GM12878 (cell line): ENCODE measurements around the gene MYO1D. TPM values are rescaled to one million over a fixed set of nuclear protein-coding genes. Genes with fewer than 3 reads are reported as not detected.

Experiments
- ATAC-seq: fragments of 200-7000 bp; cut with Tn5 transposase; 3 replicates; pipeline ENCODE4 v1.9.1; 2020; ENCODE audit warnings: mild to moderate bottlenecking, moderate library complexity
- BruUV-seq: library from RNA; stranded (reverse); fragments of 400-500 nt; replicated peaks from 2 replicates; lab custom pipeline; 2021; lab: Mats Ljungman, UMichigan
- CTCF ChIA-PET: fragments of 300-600 bp; sonication (Branson Sonifier 250); formaldehyde crosslinking; extraction: SDS; loops from one replicate; lab custom pipeline; 2021; ENCODE audit warnings: inconsistent platforms; lab: Yijun Ruan, JAX
- POLR2A ChIA-PET: fragments of 350-600 bp; formaldehyde crosslinking; extraction: SDS; loops from one replicate; lab custom pipeline; 2021; ENCODE audit warnings: inconsistent platforms; lab: Charles Lee
- RAD21 ChIA-PET: fragments of 300-600 bp; sonication (Branson Sonifier 250); formaldehyde crosslinking; loops from one replicate; lab custom pipeline; 2023; ENCODE audit warnings: antibody characterized with exemption; ENCODE audit not compliant: unreplicated experiment; lab: Charles Lee
- SMC1A ChIA-PET: fragments of 300-600 bp; sonication (Branson Sonifier 250); formaldehyde crosslinking; loops from one replicate; lab custom pipeline; 2023; ENCODE audit not compliant: unreplicated experiment, uncharacterized antibody; lab: Charles Lee
- DNase-seq: peaks from one replicate; pipeline ENCODE4 v3.0.0-alpha.2; 2011; ENCODE audit warnings: low read depth, low spot score
- FAIRE-seq: peaks from 3 replicates; lab custom pipeline; 2011; peaks lifted over from hg19 to GRCh38; lab: Jason Lieb, UNC
- H2AFZ ChIP-seq: 2 replicates; pipeline ENCODE4 v1.6.0; 2011; ENCODE audit warnings: low read depth, low read length, control low read depth; ENCODE audit not compliant: control insufficient read depth
- H3K27ac ChIP-seq: 2 replicates; pipeline ENCODE4 v1.5.1; 2011; ENCODE audit warnings: control low read depth; ENCODE audit not compliant: control insufficient read depth, insufficient read depth
- H3K27me3 ChIP-seq, 2 experiments: replicated peaks in 1 of 2; 2 replicates each; pipeline versions ENCODE4 v1.6.0 to v1.6.1; 2011; ENCODE audit warnings: low read length in 1 of 2; ENCODE audit not compliant: control insufficient read depth in 2 of 2, insufficient read depth in 2 of 2
- H3K36me3 ChIP-seq, 2 experiments: 2 replicates each; pipeline ENCODE4 v1.5.1; 2011; ENCODE audit warnings: low read length in 1 of 2; ENCODE audit not compliant: control insufficient read depth in 2 of 2, insufficient read depth in 2 of 2
- H3K4me1 ChIP-seq: 2 replicates; pipeline ENCODE4 v1.6.1; 2011; ENCODE audit warnings: mild to moderate bottlenecking, low read length, moderate library complexity, mixed read lengths; ENCODE audit not compliant: control insufficient read depth, insufficient read depth
- H3K4me2 ChIP-seq: 2 replicates; pipeline ENCODE4 v1.6.0; 2011; ENCODE audit warnings: control low read depth; ENCODE audit not compliant: control insufficient read depth, insufficient read depth
- H3K4me3 ChIP-seq: fragments of 200-600 bp; sonication (generic); 2 replicates; pipeline ENCODE4 v1.5.1; 2016
- H3K79me2 ChIP-seq: 2 replicates; pipeline ENCODE4 v1.6.0; 2011; ENCODE audit warnings: low read length; ENCODE audit not compliant: control insufficient read depth, insufficient read depth
- H3K9ac ChIP-seq: 2 replicates; pipeline ENCODE4 v1.8.0; 2011; ENCODE audit warnings: low read length, control low read depth, mixed read lengths; ENCODE audit not compliant: control insufficient read depth, insufficient read depth
- H3K9me3 ChIP-seq: replicated peaks from 3 replicates; pipeline ENCODE4 v1.5.1; 2011; ENCODE audit warnings: mild to moderate bottlenecking, low read length; ENCODE audit not compliant: control insufficient read depth, insufficient read depth
- H4K20me1 ChIP-seq: 2 replicates; pipeline ENCODE4 v1.6.0; 2011; ENCODE audit not compliant: control insufficient read depth, insufficient read depth
- BHLHE40 ChIP-seq, 2 experiments: fragments of 450-650 bp in 1 of 2; IDR thresholded peaks; 2 replicates each; pipeline ENCODE4 v1.6.1; 2011 to 2017; ENCODE audit warnings: low read depth in 2 of 2, borderline replicate concordance in 1 of 2, improper control_type of control experiment in 1 of 2, low read length in 1 of 2, mild to moderate bottlenecking in 1 of 2
- CHD1 ChIP-seq: IDR thresholded peaks from 2 replicates; pipeline ENCODE4 v1.6.1; 2012; ENCODE audit warnings: low read depth, low read length, improper control_type of control experiment
- MTA2 ChIP-seq: fragments of 450-650 bp; IDR thresholded peaks from 2 replicates; pipeline ENCODE4 v1.6.1; 2016; ENCODE audit warnings: low read depth, mild to moderate bottlenecking, moderate library complexity
- NFIC ChIP-seq: IDR thresholded peaks from 2 replicates; pipeline ENCODE4 v1.6.1; 2012; ENCODE audit warnings: low read depth, mild to moderate bottlenecking, inconsistent platforms, low read length, moderate library complexity
- RAD51 ChIP-seq: fragments of 450-650 bp; IDR thresholded peaks from 2 replicates; pipeline ENCODE4 v1.6.1; 2016; ENCODE audit warnings: moderate library complexity, mild to moderate bottlenecking, inconsistent platforms
- RFX5 ChIP-seq: IDR thresholded peaks from 2 replicates; pipeline ENCODE4 v1.6.1; 2011; ENCODE audit warnings: low read depth, low read length, improper control_type of control experiment
- RUNX3 ChIP-seq: IDR thresholded peaks from 2 replicates; pipeline ENCODE4 v1.6.1; 2012; ENCODE audit warnings: low read length, inconsistent platforms
- SMAD1 ChIP-seq: fragments of 450-650 bp; IDR thresholded peaks from 2 replicates; pipeline ENCODE4 v1.6.1; 2018; ENCODE audit warnings: mild to moderate bottlenecking, low read depth; ENCODE audit not compliant: partially characterized antibody
- SRF ChIP-seq, 2 experiments: IDR thresholded peaks; 2 replicates each; pipeline ENCODE4 v1.6.1; 2011; ENCODE audit warnings: low read depth in 2 of 2, low read length in 2 of 2, mild to moderate bottlenecking in 1 of 2, moderate library complexity in 1 of 2
- TCF7 ChIP-seq: IDR thresholded peaks from 2 replicates; pipeline ENCODE4 v1.6.1; 2014; ENCODE audit warnings: antibody characterized with exemption, borderline replicate concordance
- ZNF207 ChIP-seq: fragments of 450-650 bp; IDR thresholded peaks from 2 replicates; pipeline ENCODE4 v1.6.1; 2014; ENCODE audit warnings: antibody characterized with exemption, mild to moderate bottlenecking, borderline replicate concordance
- WGBS: methylation state at CpG from one replicate; pipeline ENCODE4 v1.1.6; 2016; ENCODE audit warnings: low lambda C conversion rate; ENCODE audit not compliant: insufficient replicate concordance, insufficient coverage; ENCODE audit errors: missing lambda C conversion rate; 5-methylcytosine and 5-hydroxymethylcytosine counted together
- in situ Hi-C: fragments of 300-500 bp; cut with MboI; formaldehyde crosslinking; loops from 9 replicates; pipeline ENCODE4 v1.14.3; 2018; ENCODE audit warnings: mixed read lengths
- intact Hi-C: fragments of 100-400 bp; cut with micrococcal nuclease; formaldehyde crosslinking; loops from one replicate; pipeline ENCODE4 v1.14.2; 2022; ENCODE audit not compliant: unreplicated experiment
- polyA plus RNA-seq, 11 experiments: library from polyadenylated mRNA; depleted of rRNA in 4 of 11; unstranded in 6 of 11; stranded (reverse) in 5 of 11; fragments of >200 nt; fragmentation: Nextera tagmentation in 4 of 11; fragmentation: Illumina TruSeq in 1 of 11; extraction: Ambion mirVana in 4 of 11; extraction: Trizol in 1 of 11; gene quantifications; 1 replicate in 1 of 11; 2 replicates in 10 of 11; pipeline versions ENCODE4 v1.2.1 to v1.2.3, GENCODE V29; 2011 to 2016; ENCODE audit warnings: inconsistent platforms in 2 of 11, missing spikeins in 2 of 11, low read depth in 1 of 11
- total RNA-seq, 4 experiments: library from RNA; depleted of rRNA in 3 of 4; stranded (reverse); fragments of >200 nt in 3 of 4; fragmentation: Illumina TruSeq in 1 of 4; extraction: Trizol in 1 of 4; gene quantifications; 2 replicates each; pipeline versions ENCODE4 v1.2.1 to v1.2.3, GENCODE V29; 2013 to 2021

Gene MYO1D
- total and polyA plus RNA-seq, 10 of the 15 experiments (the other 5 are each of a cell fraction or from before 2014, with no cell fraction given) = 1.8 to 37.7 (median 25.4) TPM

- H3K27me3 ChIP-seq = no peaks in the 10 kb centered on the region
- no peak overlapping the region for H3K27ac ChIP-seq
- no peak for DNase-seq
- no peak for FAIRE-seq
- RAD21 ChIA-PET = no interaction called here
- intact Hi-C loops = no loop called here
- no peaks in the 10 kb centered on the region for H3K36me3 ChIP-seq
- no peak overlapping the region for H3K4me2 ChIP-seq
- no peaks in the 10 kb centered on the region for H3K9me3 ChIP-seq
- no peak overlapping the region for H3K9ac ChIP-seq
- 81% methylated on average over 5 of the region's 5 CpGs for WGBS
- H3K4me3 ChIP-seq = no peak overlapping the region
- SMC1A ChIA-PET = interaction anchor here (0.9 kb wide), 1 partner anchor 14 kb away, joined by 3 read pairs; no protein-coding TSS in a partner anchor
- H3K4me1 ChIP-seq = no peaks in the 10 kb centered on the region
- H3K79me2 ChIP-seq = no peaks in the 10 kb centered on the region
- in situ Hi-C loops = no loop called here
- no peak overlapping the region for H2AFZ ChIP-seq
- CTCF ChIA-PET = interaction anchor here (0.7 kb wide), 1 partner anchor 28 kb away, joined by 3 read pairs; no protein-coding TSS in a partner anchor
- no peak for ATAC-seq
- TF ChIP-seq TCF7 (no peak), MTA2 (no peak), RFX5 (no peak), ZNF207 (no peak), RAD51 (no peak), CHD1 (no peak)
- no peaks in the 10 kb centered on the region for H4K20me1 ChIP-seq
- POLR2A ChIA-PET = no interaction called here
- no TSS peak for BruUV-seq
Measured at GRCh38 chr17:32810690-32811089, 66.2 kb downstream of the MYO1D start.

- WGBS = 85% methylated on average over 3 of the region's 3 CpGs
- no peaks in the 10 kb centered on the region for H3K9me3 ChIP-seq
- H4K20me1 ChIP-seq = no peaks in the 10 kb centered on the region
- H3K27ac ChIP-seq = no peak overlapping the region
- in situ Hi-C loops = no loop called here
- H2AFZ ChIP-seq = no peak overlapping the region
- H3K36me3 ChIP-seq = no peaks in the 10 kb centered on the region
- POLR2A ChIA-PET = interaction anchor here (0.6 to 1.5 kb wide), 3 partner anchors 9 to 406 kb away, joined by 3 read pairs; no protein-coding TSS in a partner anchor
- RAD21 ChIA-PET = interaction anchor here (2.0 kb wide), 1 partner anchor 21 kb away, joined by 5 read pairs; no protein-coding TSS in a partner anchor
- BruUV-seq = no TSS peak
- no peaks in the 10 kb centered on the region for H3K4me1 ChIP-seq
- CTCF ChIA-PET = interaction anchor here (1.6 to 1.8 kb wide), 3 partner anchors 24 to 129 kb away, joined by 3 to 5 read pairs (median 3); no protein-coding TSS in a partner anchor
- TF ChIP-seq NFIC = peak; percentile 45; the same call in 1 of the 2 replicates
- TF ChIP-seq TCF7 = peak; percentile 80
- peak; percentile 20 for TF ChIP-seq RUNX3
- peak in 1 of 2 experiments; percentile 36; a peak in 1 of 4 replicates for TF ChIP-seq BHLHE40 (IDR thresholded peaks at IDR 0.05; ENCODE audit: borderline replicate concordance in 1 of 2, low read depth in 2 of 2, low read length in 1 of 2)
- no peak for TF ChIP-seq SRF (IDR thresholded peaks at IDR 0.05; ENCODE audit: low read depth in 2 of 2, low read length in 2 of 2)
- TF ChIP-seq SMAD1 = no peak
- TF ChIP-seq, all 136 proteins: peak for 4
- no peak overlapping the region for H3K4me3 ChIP-seq
- peak; percentile 38; the same call in 2 of the 3 replicates for ATAC-seq
- H3K27me3 ChIP-seq = no peaks in the 10 kb centered on the region
- no peak for DNase-seq
- SMC1A ChIA-PET = interaction anchor here (0.9 to 2.3 kb wide), 3 partner anchors 9 to 70 kb away, joined by 3 to 13 read pairs (median 4); no protein-coding TSS in a partner anchor
- no peak overlapping the region for H3K9ac ChIP-seq
- no peak for FAIRE-seq
- H3K79me2 ChIP-seq = no peaks in the 10 kb centered on the region
- intact Hi-C loops = no loop called here
- no peak overlapping the region for H3K4me2 ChIP-seq
Measured at GRCh38 chr17:32807577-32807976, 69.3 kb downstream of the MYO1D start.
